DOHH2 (cell line): ENCODE results near the gene POLDIP2.

Experiments used
- H3F3A ChIP-seq: fragments of 200-600 bp; sonication (generic), shearing (Covaris generic); 2 replicates; pipeline ENCODE4 v1.6.0; 2016; ENCODE audit warnings: antibody characterized with exemption, mild to moderate bottlenecking; ENCODE audit not compliant: control insufficient read depth, insufficient read depth
- H3K27ac ChIP-seq: fragments of 200-600 bp; sonication (generic); 2 replicates; pipeline ENCODE4 v1.5.1; 2014; ENCODE audit warnings: low read depth, mild to moderate bottlenecking, low read length, moderate library complexity
- H3K27me3 ChIP-seq: fragments of 200-600 bp; sonication (generic); 2 replicates; pipeline ENCODE4 v1.6.1; 2014; ENCODE audit warnings: mild to moderate bottlenecking, low read length, mixed read lengths; ENCODE audit not compliant: control insufficient read depth
- H3K36me3 ChIP-seq: fragments of 200-600 bp; sonication (generic); 2 replicates; pipeline ENCODE4 v1.6.1; 2014; ENCODE audit warnings: mild to moderate bottlenecking, low read length, moderate library complexity, mixed read lengths; ENCODE audit not compliant: control insufficient read depth
- H3K4me1 ChIP-seq: fragments of 200-600 bp; sonication (generic); 2 replicates; pipeline ENCODE4 v1.6.1; 2014; ENCODE audit warnings: mild to moderate bottlenecking, low read length, mixed read lengths; ENCODE audit not compliant: control insufficient read depth
- H3K4me2 ChIP-seq: fragments of 200-600 bp; sonication (generic); 2 replicates; pipeline ENCODE4 v1.6.0; 2014; ENCODE audit warnings: mild to moderate bottlenecking, low read length, moderate library complexity
- H3K4me3 ChIP-seq: fragments of 200-600 bp; sonication (generic); 2 replicates; pipeline ENCODE4 v1.5.1; 2014; ENCODE audit warnings: mild to moderate bottlenecking, low read length, mixed read lengths
- H3K79me2 ChIP-seq: fragments of 200-600 bp; sonication (generic); 2 replicates; pipeline ENCODE4 v1.6.1; 2014; ENCODE audit warnings: mild to moderate bottlenecking, low read length, mixed read lengths; ENCODE audit not compliant: control insufficient read depth
- H3K9me2 ChIP-seq: fragments of 200-600 bp; sonication (generic); replicated peaks from 2 replicates; pipeline ENCODE4 v1.6.1; 2014; ENCODE audit warnings: mild to moderate bottlenecking, low read length, mixed read lengths; ENCODE audit not compliant: control insufficient read depth
- H3K9me3 ChIP-seq: fragments of 200-600 bp; sonication (generic); 2 replicates; pipeline ENCODE4 v1.6.1; 2014; ENCODE audit warnings: antibody characterized with exemption, low read length, mixed read lengths; ENCODE audit not compliant: control insufficient read depth, insufficient read depth
- H4K20me1 ChIP-seq: fragments of 200-600 bp; sonication (generic); 2 replicates; pipeline ENCODE4 v1.6.0; 2014; ENCODE audit warnings: low read depth, mild to moderate bottlenecking, antibody characterized with exemption, low read length, moderate library complexity; ENCODE audit not compliant: control insufficient read depth, insufficient read depth
- CTCF ChIP-seq: fragments of 200-600 bp; sonication (generic); IDR thresholded peaks from one replicate; pipeline ENCODE4 v1.5.1; 2014; ENCODE audit warnings: antibody characterized with exemption, mild to moderate bottlenecking, low read depth, low read length; ENCODE audit not compliant: poor library complexity, severe bottlenecking
- EZH2phosphoT487 ChIP-seq: fragments of 200-600 bp; sonication (generic); IDR thresholded peaks from 2 replicates; pipeline ENCODE4 v1.6.1; 2017; ENCODE audit warnings: borderline replicate concordance, mild to moderate bottlenecking, antibody characterized with exemption, low read length, moderate library complexity, mixed read lengths

Gene POLDIP2

GRCh38 chr17:28357061-28357900, at the start of gene POLDIP2:
Gene POLDIP2 (minus strand): TSS chr17:28357527. CDS start chr17:28357448, 79 bp downstream.
- Histone ChIP-seq H3K9me3 (no peaks in the 10 kb centered on the region), H3K79me2 (peaks cover 43% of the 10 kb centered on the region), H3K36me3 (peaks cover 67% of the 10 kb centered on the region), H4K20me1 (no peaks in the 10 kb centered on the region), H3K9me2 (no peaks in the 10 kb centered on the region), H3K4me3 (peak within 1 kb of the TSS; percentile 93), H3K4me2 (peak within 1 kb of the TSS; percentile 79), H3K4me1 (peaks cover 19% of the 10 kb centered on the region), H3K27me3 (no peaks in the 10 kb centered on the region), H3F3A (no peaks in the 10 kb centered on the region), H3K27ac (peak within 1 kb of the TSS; percentile 10; the same call in 1 of the 2 replicates)
- TF ChIP-seq CTCF = no peak
- no peak for TF ChIP-seq EZH2phosphoT487

GRCh38 chr17:28406473-28406814, 49.1 kb upstream of the POLDIP2 start:
- peak overlapping the region; percentile 96 for H3K4me3 ChIP-seq
- no peaks in the 10 kb centered on the region for H3F3A ChIP-seq
- no peak overlapping the region for H3K27ac ChIP-seq
- no peak for TF ChIP-seq CTCF
- TF ChIP-seq EZH2phosphoT487 = no peak
- no peaks in the 10 kb centered on the region for H3K36me3 ChIP-seq
- H3K9me2 ChIP-seq = no peaks in the 10 kb centered on the region
- H3K9me3 ChIP-seq = no peaks in the 10 kb centered on the region
- peak overlapping the region; percentile 96 for H3K4me2 ChIP-seq
- H4K20me1 ChIP-seq = no peaks in the 10 kb centered on the region
- H3K79me2 ChIP-seq = no peaks in the 10 kb centered on the region
- peaks cover 13% of the 10 kb centered on the region for H3K27me3 ChIP-seq
- H3K4me1 ChIP-seq = peaks cover 24% of the 10 kb centered on the region

GRCh38 chr17:28405632-28406472, 48.5 kb upstream of the POLDIP2 start, which contains the start of gene SLC46A1:
Gene SLC46A1 (minus strand): TSS chr17:28406212. CDS start chr17:28406114, 98 bp downstream.
- H3K36me3 ChIP-seq = no peaks in the 10 kb centered on the region
- H3K9me2 ChIP-seq = no peaks in the 10 kb centered on the region
- peaks cover 24% of the 10 kb centered on the region for H3K4me1 ChIP-seq
- no peaks in the 10 kb centered on the region for H4K20me1 ChIP-seq
- H3K27ac ChIP-seq = peak within 1 kb of the TSS; percentile 26; the same call in 1 of the 2 replicates
- no peaks in the 10 kb centered on the region for H3K9me3 ChIP-seq
- H3K79me2 ChIP-seq = no peaks in the 10 kb centered on the region
- TF ChIP-seq EZH2phosphoT487 (no peak), CTCF (no peak)
- peaks cover 7% of the 10 kb centered on the region for H3K27me3 ChIP-seq
- H3K4me2 ChIP-seq = peak within 1 kb of the TSS; percentile 96
- H3K4me3 ChIP-seq = peak within 1 kb of the TSS; percentile 96
- H3F3A ChIP-seq = no peaks in the 10 kb centered on the region
